Activated naive CD4-positive, alpha-beta T cell treated with anti-CD3 and anti-CD28 coated beads for 36 hours (primary cell): ENCODE measurements around the gene TTC23L. TPM values are rescaled to one million over a fixed set of nuclear protein-coding genes. Genes with fewer than 3 reads are reported as not detected.
A peak's percentile ranks its signal among the peaks of the same experiment; 100 is the strongest.

Experiments used
- CTCF ChIA-PET: fragments of 350-600 bp; sonication (Branson Sonifier 250); formaldehyde crosslinking; loops from one replicate; lab custom pipeline; 2021; ENCODE audit warnings: antibody characterized with exemption; lab: Charles Lee
- DNase-seq: peaks from one replicate; pipeline ENCODE4 v3.0.0-alpha.2; 2020
- H3K27ac Mint-ChIP-seq: one replicate; pipeline ENCODE4 v1.8.0; 2021; ENCODE audit warnings: mild to moderate bottlenecking, mixed read lengths
- H3K27me3 Mint-ChIP-seq: one replicate; pipeline ENCODE4 v1.8.0; 2021; ENCODE audit warnings: low read depth, mixed read lengths
- H3K36me3 Mint-ChIP-seq: one replicate; pipeline ENCODE4 v1.8.0; 2021; ENCODE audit warnings: low read depth, mixed read lengths
- H3K4me1 Mint-ChIP-seq: one replicate; pipeline ENCODE4 v1.8.0; 2021; ENCODE audit warnings: low read depth, mixed read lengths
- H3K4me3 Mint-ChIP-seq: one replicate; pipeline ENCODE4 v1.8.0; 2021; ENCODE audit warnings: mild to moderate bottlenecking, moderate library complexity, mixed read lengths
- H3K9me3 Mint-ChIP-seq: one replicate; pipeline ENCODE4 v1.8.0; 2021; ENCODE audit warnings: mixed read lengths
- intact Hi-C: fragments of 100-400 bp; cut with micrococcal nuclease; formaldehyde crosslinking; loops from one replicate; pipeline ENCODE4 v1.15.1; 2023
- total RNA-seq, 2 experiments: library from RNA; stranded (reverse); gene quantifications; one replicate each; pipeline ENCODE4 v1.2.3, GENCODE V29; 2021

Gene TTC23L
- total RNA-seq, 2 experiments from 2014 or later, result 0.42 to 0.43 TPM

DNA sequence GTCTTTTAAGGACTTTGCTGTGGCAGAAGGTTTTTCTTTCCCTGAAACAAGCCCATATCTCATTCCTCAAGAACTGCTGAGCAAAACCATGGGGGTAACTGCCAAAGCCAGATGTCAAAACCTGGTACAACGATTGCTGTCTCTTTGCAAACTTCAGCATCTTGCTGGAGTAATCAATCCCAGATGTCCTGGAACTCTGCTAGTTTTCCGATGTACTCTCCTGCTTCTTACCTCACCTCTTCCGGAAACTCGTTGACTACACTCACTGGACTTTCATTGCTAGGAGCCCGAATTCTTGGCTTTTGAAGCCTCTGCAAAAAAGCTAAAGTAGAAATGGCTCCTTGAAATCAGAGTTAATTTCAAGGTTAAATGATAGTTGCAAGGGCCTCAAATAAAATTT lies 53.0 kb downstream of the TTC23L start:
- Mint-ChIP-seq H3K4me1 (no peaks in the 10 kb centered on the region), H3K9me3 (no peaks in the 10 kb centered on the region), H3K27ac (no peak overlapping the region), H3K4me3 (no peak overlapping the region), H3K27me3 (no peaks in the 10 kb centered on the region), H3K36me3 (peaks cover 3% of the 10 kb centered on the region)
- intact Hi-C loops, result loop anchor here (10.0 kb wide), 1 partner anchor 237 kb away; the partner anchor contains the start of gene RAI14
- CTCF ChIA-PET, result no interaction called here
- no peak for DNase-seq

DNA sequence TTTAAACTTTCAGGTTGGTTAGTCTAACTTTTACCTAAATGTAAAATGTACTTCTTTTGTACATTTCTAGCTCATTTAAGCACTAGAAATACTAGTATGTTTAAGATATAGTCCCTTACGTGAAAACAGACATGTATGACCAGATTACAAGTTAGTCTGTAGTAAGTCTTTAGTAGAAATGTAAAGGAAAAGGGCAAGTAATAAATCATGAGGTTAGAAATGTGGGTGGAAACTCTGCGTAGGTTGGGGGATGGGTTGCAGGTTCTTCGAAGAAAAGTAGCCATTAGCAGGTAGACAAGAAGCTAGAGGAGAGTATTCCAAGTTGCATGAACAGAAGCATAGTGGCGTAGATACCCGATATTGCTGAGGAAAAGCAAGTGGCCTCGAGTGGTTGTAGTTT lies 53.5 kb downstream of the TTC23L start:
- CTCF ChIA-PET, result interaction anchor here (1.2 kb wide), 1 partner anchor 10 kb away, joined by 3 read pairs; no protein-coding TSS in a partner anchor
- H3K9me3 Mint-ChIP-seq, result no peaks in the 10 kb centered on the region
- no peaks in the 10 kb centered on the region for H3K4me1 Mint-ChIP-seq
- H3K27me3 Mint-ChIP-seq, result no peaks in the 10 kb centered on the region
- DNase-seq, result no peak
- no peak overlapping the region for H3K27ac Mint-ChIP-seq
- no peak overlapping the region for H3K4me3 Mint-ChIP-seq
- intact Hi-C loops, result loop anchor here (10.0 kb wide), 1 partner anchor 238 kb away; the partner anchor contains the start of gene RAI14
- peaks cover 3% of the 10 kb centered on the region for H3K36me3 Mint-ChIP-seq

DNA sequence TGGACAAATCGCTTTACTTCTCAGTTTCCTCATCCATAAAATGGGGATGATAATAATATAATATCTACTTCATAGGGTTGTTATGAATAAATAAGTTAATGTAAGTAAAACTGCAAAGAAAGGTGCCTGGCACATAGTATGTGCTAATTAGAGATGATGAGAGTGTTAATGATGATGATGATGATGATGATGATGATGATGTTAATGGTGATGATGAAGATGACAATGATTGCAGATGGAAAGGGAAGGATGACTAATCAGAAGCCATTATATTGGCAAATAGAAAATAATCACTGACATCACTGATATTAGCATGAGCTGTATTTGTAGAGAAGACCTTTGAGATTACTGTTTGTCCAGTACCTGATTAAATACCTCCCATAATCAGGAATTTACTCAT lies 55.8 kb downstream of the TTC23L start:
- Mint-ChIP-seq H3K4me1 (no peaks in the 10 kb centered on the region), H3K27ac (no peak overlapping the region), H3K27me3 (no peaks in the 10 kb centered on the region), H3K4me3 (no peak overlapping the region), H3K36me3 (peaks cover 3% of the 10 kb centered on the region), H3K9me3 (no peaks in the 10 kb centered on the region)
- CTCF ChIA-PET, result interaction anchor here (5.0 kb wide), 1 partner anchor 371 kb away, joined by 37 read pairs; no protein-coding TSS in a partner anchor
- DNase-seq, result no peak
- intact Hi-C loops, result loop anchor here (5.0 to 10.0 kb wide), 3 partner anchors 108 to 357 kb away; partner anchors contain the start of gene RAI14

DNA sequence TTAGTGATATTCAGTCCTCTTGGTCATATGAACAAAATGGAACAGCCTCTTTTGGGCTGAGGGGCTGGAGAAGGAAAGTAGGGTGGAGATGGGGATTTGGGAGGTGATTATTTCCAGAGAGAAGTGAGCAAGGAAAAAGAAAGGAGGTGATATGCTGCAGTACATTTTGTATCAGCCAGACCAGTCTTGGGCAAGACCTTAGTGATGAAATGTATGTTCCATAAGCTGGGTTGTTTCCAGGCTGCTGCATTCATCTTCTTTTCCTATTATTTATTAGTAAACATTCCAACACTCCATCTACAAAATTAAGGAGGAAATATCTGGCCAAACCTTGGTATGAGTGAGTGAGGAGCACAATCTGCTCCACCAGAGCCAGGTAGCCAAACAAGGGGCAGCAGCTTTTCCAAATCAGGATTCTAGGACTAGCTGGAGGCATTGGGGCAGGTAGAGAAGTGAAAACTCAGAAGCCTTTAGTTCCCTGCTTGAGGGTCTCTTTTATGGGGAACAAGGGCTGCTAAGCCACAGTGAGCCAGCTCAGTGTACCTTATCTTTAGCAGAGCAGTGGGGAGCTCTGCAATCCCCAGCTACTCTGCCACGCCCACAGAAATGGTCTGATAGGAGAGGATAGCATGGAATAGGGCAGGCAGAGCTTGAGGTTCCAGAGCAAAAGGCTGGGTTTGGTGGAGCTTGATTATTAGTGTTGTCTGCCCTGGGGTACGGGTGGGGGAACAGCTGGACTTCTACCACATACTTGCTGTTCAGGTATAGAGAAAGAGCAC lies 56.9 kb downstream of the TTC23L start:
- intact Hi-C loops, result loop anchor here (5.0 to 10.0 kb wide), 3 partner anchors 106 to 359 kb away; partner anchors contain the start of gene RAI14
- H3K4me3 Mint-ChIP-seq, result no peak overlapping the region
- H3K4me1 Mint-ChIP-seq, result no peaks in the 10 kb centered on the region

DNA sequence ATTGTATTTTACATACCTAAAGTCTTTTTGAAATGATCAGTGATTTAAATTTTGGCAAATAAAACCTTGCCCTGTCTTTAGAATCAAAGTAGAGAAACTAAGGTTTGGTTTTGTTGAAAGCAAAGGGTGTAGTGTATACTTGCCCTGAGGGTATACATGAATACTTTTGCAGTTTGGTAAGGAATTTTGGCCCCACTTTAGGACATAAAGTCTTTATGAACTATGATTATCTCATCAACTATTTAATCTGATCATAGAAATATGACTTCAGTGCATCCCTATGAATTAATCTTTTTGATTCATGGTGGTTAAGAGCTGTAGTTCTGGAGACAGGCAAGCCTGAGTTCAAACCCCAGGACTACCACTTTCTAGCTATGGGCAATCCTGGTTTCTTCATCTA lies 58.7 kb downstream of the TTC23L start:
- H3K36me3 Mint-ChIP-seq, result peaks cover 3% of the 10 kb centered on the region
- CTCF ChIA-PET, result interaction anchor here (0.6 to 5.0 kb wide), 22 partner anchors 8 to 422 kb away, joined by 3 to 37 read pairs (median 4); partner anchors contain the start of gene DNAJC21

More for the DNA sequence above, 56.9 kb downstream of the TTC23L start:
- Mint-ChIP-seq H3K27ac (no peak overlapping the region), H3K9me3 (no peaks in the 10 kb centered on the region), H3K36me3 (peaks cover 3% of the 10 kb centered on the region), H3K27me3 (no peaks in the 10 kb centered on the region)
- no peak for DNase-seq
- CTCF ChIA-PET, result interaction anchor here (0.6 to 5.0 kb wide), 4 partner anchors 10 to 372 kb away, joined by 3 to 37 read pairs (median 4); no protein-coding TSS in a partner anchor

DNA sequence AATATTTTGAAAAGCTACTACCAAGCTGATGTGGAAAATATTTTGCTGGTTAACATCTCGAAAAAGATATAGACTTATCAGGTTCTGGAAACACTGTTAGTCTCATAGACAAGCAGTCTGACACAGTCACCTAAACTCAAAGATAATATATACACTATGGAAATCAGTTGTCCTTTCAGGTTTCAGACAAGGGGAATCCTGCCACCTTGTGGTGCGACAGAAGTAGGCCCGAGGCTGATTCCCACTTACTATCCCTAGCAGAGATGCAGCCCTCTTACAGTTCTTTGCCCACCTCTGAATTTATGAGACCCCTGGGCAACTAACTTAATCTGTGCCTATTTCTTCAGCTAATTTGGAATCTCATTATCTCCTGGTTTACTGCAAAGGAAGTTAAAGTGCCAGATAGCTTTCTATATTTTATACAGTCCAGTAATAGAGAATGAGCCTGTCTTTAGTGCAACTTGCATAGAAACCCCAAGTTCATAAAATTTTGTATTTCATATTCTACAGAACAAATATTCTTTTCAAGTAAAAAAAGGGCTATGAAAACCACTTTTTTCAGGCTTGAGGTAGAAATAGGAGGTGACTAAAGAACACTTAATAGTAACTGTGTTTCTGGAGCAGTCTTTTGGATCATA lies 59.4 kb downstream of the TTC23L start:
- intact Hi-C loops, result loop anchor here (1.0 to 10.0 kb wide), 7 partner anchors 59 to 424 kb away; partner anchors contain the start of genes RAI14 and TTC23L
- peak; percentile 77 for DNase-seq
- H3K36me3 Mint-ChIP-seq, result peaks cover 5% of the 10 kb centered on the region
- CTCF ChIA-PET, result interaction anchor here (0.6 to 5.0 kb wide), 30 partner anchors 9 to 925 kb away, joined by 3 to 37 read pairs (median 3); partner anchors contain the start of genes BRIX1, DNAJC21 and RAD1
- no peaks in the 10 kb centered on the region for H3K4me1 Mint-ChIP-seq
- H3K9me3 Mint-ChIP-seq, result no peaks in the 10 kb centered on the region
- no peak overlapping the region for H3K27ac Mint-ChIP-seq
- no peak overlapping the region for H3K4me3 Mint-ChIP-seq
- no peaks in the 10 kb centered on the region for H3K27me3 Mint-ChIP-seq

More for the DNA sequence above, 58.7 kb downstream of the TTC23L start:
- Mint-ChIP-seq H3K27ac (no peak overlapping the region), H3K4me1 (no peaks in the 10 kb centered on the region), H3K27me3 (no peaks in the 10 kb centered on the region), H3K9me3 (no peaks in the 10 kb centered on the region), H3K4me3 (no peak overlapping the region)
- intact Hi-C loops, result loop anchor here (1.0 to 10.0 kb wide), 7 partner anchors 58 to 423 kb away; partner anchors contain the start of genes RAI14 and TTC23L
- DNase-seq, result no peak

DNA sequence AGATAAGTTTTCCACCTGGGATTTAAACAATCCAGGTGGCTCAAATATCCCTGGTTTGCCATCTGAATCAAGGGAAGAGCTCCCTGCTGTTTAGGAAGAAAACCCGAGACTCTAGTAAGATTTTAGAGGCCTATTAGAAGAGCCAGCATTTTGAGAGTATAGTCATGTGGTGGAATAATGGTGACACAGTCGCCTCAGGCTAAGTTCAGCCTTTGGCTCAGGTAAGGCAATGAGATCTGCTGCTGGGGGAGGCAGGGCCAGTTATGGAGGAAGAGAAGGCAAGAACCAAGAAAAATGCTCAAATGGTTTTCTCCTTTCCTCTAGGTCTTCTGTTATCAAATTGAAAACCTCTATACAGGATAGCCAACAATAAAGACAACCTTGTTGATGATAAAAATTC lies 60.1 kb downstream of the TTC23L start:
- CTCF ChIA-PET, result interaction anchor here (0.7 to 5.0 kb wide), 17 partner anchors 10 to 924 kb away, joined by 3 to 37 read pairs (median 3); partner anchors contain the start of genes BRIX1 and RAD1
- H3K27ac Mint-ChIP-seq, result no peak overlapping the region
- intact Hi-C loops, result loop anchor here (5.0 to 10.0 kb wide), 3 partner anchors 103 to 362 kb away; partner anchors contain the start of gene RAI14
- no peaks in the 10 kb centered on the region for H3K27me3 Mint-ChIP-seq
- H3K4me1 Mint-ChIP-seq, result no peaks in the 10 kb centered on the region
- peaks cover 9% of the 10 kb centered on the region for H3K36me3 Mint-ChIP-seq
- no peak overlapping the region for H3K4me3 Mint-ChIP-seq
- no peaks in the 10 kb centered on the region for H3K9me3 Mint-ChIP-seq
- no peak for DNase-seq

DNA sequence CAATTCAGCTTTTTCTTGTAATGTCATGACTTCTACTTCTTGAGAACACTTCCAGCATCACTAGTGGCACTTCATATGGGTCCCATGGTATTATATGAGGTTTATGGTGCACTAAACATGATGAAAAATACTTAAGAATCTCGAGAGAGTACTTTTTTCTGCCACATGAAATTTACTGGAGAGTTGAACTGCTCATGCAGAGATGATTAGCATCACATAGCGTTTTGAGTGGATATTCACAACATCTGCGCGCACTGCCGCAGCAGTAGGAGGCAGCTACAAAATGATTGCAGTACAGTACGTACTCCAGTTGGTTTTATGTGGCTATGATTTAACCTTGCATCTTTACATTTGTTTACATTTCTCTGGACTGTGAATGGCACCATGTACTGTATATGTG lies 61.7 kb downstream of the TTC23L start:
- H3K27me3 Mint-ChIP-seq, result no peaks in the 10 kb centered on the region
- no peaks in the 10 kb centered on the region for H3K4me1 Mint-ChIP-seq
- CTCF ChIA-PET, result interaction anchor here (1.4 kb wide), 1 partner anchor 416 kb away, joined by 5 read pairs; no protein-coding TSS in a partner anchor
- intact Hi-C loops, result no loop called here
- DNase-seq, result no peak
- no peak overlapping the region for H3K4me3 Mint-ChIP-seq
- H3K27ac Mint-ChIP-seq, result no peak overlapping the region
- no peaks in the 10 kb centered on the region for H3K9me3 Mint-ChIP-seq
- H3K36me3 Mint-ChIP-seq, result peaks cover 15% of the 10 kb centered on the region

DNA sequence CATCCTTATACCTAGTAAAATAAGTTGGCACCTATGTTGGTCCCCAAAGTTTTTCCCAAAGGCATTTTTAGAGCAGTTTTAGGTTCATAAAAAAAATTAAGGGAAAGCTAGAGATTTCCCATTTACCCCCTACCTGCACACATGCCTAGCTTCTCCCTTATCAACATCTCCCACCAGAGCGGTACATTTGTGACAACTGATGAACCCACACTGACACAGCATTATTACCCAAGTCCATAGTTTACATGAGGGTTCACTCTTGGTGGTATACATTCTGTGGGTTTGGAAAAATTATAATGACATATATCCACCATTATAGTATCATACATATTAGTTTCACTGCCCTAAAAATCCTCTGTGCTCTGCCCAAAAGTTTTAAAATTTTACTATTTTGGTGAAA lies 64.3 kb downstream of the TTC23L start:
- H3K9me3 Mint-ChIP-seq, result no peaks in the 10 kb centered on the region
- H3K36me3 Mint-ChIP-seq, result peaks cover 15% of the 10 kb centered on the region
- CTCF ChIA-PET, result interaction anchor here (0.5 to 1.6 kb wide), 2 partner anchors 12 to 62 kb away, joined by 3 to 4 read pairs; no protein-coding TSS in a partner anchor
- no peak overlapping the region for H3K4me3 Mint-ChIP-seq
- no peaks in the 10 kb centered on the region for H3K4me1 Mint-ChIP-seq
- DNase-seq, result no peak
- H3K27ac Mint-ChIP-seq, result no peak overlapping the region
- H3K27me3 Mint-ChIP-seq, result no peaks in the 10 kb centered on the region
- intact Hi-C loops, result no loop called here

DNA sequence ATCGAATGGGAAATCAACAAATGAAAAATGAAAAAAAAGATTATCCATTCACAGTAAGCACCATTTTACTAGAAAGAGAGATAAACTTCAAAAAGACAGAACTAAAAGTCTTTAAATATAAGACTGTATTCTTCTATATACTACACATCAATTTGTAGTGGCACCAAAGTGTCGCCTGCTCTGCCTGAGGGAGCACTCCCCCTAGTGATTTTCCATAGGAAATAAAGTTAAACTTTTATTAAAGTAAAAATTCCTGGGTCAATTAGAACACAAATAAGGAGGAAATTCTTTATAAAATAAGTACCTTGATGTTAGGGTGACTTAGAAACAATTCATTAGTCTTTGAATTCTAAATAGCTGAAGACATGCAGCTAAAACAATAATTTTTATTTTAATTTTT lies 66.6 kb downstream of the TTC23L start:
- intact Hi-C loops, result no loop called here
- DNase-seq, result no peak
- no peaks in the 10 kb centered on the region for H3K9me3 Mint-ChIP-seq
- no peak overlapping the region for H3K27ac Mint-ChIP-seq
- no peak overlapping the region for H3K4me3 Mint-ChIP-seq
- H3K36me3 Mint-ChIP-seq, result peaks cover 33% of the 10 kb centered on the region
- CTCF ChIA-PET, result interaction anchor here (0.8 to 1.6 kb wide), 5 partner anchors 98 to 420 kb away, joined by 3 to 5 read pairs (median 3); no protein-coding TSS in a partner anchor
- H3K4me1 Mint-ChIP-seq, result no peaks in the 10 kb centered on the region
- H3K27me3 Mint-ChIP-seq, result no peaks in the 10 kb centered on the region

DNA sequence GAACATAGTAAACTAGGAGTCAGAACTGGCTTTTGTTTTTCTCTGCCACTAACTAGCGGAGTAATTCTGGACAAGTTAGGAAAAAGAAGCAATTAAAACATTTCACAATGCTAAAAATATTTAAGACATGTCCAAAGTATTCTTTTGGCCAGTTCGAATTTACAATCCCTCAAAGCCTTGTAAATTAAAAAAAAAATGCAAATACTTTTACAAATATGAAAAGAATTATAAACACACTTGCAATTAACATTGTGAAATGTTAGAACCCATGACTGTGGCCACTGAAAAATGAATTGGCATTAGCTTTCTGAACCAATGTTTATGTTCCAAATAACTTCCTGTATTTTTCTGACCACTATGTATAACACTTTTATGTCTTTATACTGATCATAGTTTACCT lies 74.1 kb downstream of the TTC23L start:
- intact Hi-C loops, result no loop called here
- DNase-seq, result no peak
- CTCF ChIA-PET, result no interaction called here
- Mint-ChIP-seq H3K4me1 (peaks cover 25% of the 10 kb centered on the region), H3K27ac (no peak overlapping the region), H3K9me3 (no peaks in the 10 kb centered on the region), H3K27me3 (no peaks in the 10 kb centered on the region), H3K36me3 (peaks cover 64% of the 10 kb centered on the region), H3K4me3 (no peak overlapping the region)
